HG03280 (cell line): ENCODE measurements around the gene PFKFB4.
"Not testable (repeated sequence)": the region's sequence is repeated elsewhere in the genome, so short reads cannot be mapped to it uniquely, and the experiment has no call there.

ENCODE experiments used
- ATAC-seq: cut with Tn5 transposase; IDR thresholded peaks from one replicate; pipeline ENCODE4 v1.9.1; 2021; ENCODE audit warnings: mild to moderate bottlenecking, moderate library complexity; ENCODE audit not compliant: unreplicated experiment

The PFKFB4 gene

DNA sequence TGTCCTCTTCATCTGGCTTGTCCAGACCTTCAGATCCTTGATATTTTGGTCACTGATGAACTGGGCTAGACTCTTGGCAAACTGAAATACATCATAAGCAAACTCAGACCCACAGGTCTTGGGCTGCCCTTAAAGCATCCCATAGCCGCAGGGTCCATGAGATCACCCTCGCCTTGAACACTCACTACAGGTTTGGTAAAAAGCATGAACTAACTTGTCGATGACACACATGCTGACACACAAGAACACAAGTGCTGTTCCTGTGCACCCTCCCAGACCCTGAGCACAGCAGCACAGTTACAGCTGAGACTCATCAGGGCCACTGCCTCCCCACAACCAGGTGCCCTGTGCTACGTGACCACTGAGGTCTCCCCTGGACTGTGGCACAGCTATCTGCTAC, 21.0 kb downstream of the PFKFB4 start:
- no peak for ATAC-seq

DNA sequence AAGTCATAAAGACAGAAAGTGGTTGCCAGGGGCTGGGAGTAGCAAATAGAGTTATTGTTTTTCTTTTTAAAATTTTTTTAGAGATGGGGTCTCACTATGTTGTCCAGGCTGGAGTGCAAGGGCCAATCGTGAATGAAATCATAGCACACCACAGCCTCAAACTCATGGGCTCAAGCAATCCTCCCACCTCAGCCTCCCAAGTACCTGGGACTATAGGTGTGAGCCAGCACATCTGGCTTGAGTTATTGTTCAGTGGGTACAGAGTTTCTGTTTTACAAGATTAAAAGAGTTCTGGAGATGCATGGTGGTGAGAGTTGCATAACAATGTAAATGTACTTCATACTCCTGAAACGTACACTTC, 23.6 kb downstream of the PFKFB4 start:
- no peak for ATAC-seq

DNA sequence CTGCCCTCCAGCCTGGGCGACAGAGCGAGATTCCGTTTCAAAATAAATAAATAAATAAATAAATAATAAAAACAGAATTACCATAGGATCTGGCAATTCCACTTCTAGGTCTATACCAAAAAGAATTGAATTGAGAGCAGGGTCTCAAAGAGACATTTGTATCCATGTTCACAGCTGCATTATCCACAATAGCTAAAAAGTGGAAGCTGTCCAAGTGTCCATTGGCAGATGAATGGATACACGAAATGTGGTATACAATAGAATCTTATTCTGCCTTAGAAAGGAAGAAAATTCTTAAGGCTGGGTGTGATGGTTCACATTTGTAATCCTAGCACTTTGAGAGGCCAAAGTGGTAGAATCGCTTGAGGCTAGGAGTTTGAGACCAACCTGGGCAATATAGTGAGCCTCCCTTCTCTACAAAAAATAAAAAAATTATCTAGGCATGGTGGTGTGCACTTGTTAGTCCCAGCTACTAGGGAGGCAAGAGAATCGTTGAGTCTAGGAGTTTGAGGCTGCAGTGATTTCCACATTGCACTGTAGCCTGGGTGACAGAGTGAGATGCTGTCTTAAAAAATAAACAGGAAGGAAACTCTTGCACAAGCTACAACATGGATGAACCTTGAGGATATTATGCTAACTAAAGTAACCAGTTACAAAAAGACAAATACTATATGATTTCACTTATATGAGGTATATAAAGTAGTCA, 24.2 kb downstream of the PFKFB4 start:
- no peak for ATAC-seq

DNA sequence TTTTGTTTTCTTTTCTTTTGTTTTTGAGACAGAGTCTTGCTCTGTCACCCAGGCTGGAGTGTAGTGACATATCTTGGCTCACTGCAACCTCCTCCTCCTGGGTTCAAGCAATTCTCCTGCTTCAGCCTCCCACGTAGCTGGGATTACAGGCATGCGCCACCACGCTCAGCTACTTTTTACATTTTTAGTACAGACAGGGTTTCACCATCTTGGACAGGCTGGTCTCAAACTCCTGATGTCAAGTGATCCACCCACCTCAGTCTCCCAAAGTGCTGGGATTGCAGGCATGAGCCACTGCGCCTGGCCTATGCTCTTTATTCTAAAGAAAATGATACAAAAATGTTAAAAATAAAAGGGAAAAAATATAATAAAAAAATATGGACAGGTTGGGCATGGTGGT, 25.9 kb downstream of the PFKFB4 start:
- not testable (repeated sequence) for ATAC-seq

DNA sequence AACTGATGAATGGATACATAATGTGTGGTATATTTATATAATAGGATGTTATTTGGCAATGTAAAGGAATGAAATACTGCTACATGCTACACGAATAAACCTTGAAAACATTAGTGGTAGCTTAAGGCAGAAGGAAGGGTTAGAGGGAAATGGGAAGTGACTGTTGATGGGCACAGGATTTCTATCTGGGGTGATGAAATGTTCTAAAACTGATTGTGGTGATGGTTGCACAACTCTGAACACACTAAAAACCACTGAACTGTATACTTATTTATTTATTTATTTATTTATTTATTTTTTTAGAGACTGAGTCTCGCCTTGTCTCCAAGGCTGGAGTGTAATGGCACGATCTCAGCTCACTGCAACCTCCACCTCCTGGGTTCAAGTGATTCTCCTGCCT, 27.8 kb downstream of the PFKFB4 start:
- no peak for ATAC-seq

DNA sequence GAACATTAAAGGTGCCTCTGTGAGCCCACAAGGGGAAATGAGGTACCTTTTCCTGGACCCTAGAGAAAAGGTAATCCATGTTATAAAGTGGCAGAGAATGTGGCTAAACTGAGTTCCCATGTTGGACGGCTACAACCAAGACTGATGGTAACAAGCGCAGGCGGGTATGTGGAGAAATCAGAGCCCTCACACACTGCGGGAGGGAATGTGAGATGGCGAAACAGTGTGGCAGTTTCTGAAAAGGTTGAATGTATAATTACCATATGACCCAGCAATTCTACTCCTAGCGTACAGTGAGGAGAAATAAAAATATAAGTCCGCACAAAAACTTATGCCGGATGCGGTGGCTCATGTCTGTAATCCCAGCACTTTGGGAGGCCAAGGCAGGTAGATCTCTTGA, 28.6 kb downstream of the PFKFB4 start:
- ATAC-seq: no peak

DNA sequence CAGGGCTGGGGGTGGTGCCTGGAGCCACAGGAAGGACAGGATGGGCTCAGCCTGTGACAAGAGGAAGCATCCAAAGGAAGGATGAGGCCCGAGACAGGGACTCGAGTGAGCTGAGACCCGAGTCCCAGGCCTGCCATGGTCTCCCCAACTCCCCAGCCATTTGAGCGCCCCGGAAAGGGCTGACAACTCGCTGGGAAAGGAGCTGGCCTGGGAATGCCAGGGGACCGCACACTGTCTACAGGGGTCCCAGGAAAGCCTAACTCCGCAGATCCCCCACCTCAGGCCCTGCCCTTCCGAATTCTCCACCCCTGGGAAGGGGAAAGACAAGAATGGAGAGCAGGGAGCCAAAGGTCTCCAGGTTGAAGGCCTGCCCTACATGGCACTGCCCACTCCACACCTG, 31.6 kb downstream of the PFKFB4 start:
- ATAC-seq: no peak

DNA sequence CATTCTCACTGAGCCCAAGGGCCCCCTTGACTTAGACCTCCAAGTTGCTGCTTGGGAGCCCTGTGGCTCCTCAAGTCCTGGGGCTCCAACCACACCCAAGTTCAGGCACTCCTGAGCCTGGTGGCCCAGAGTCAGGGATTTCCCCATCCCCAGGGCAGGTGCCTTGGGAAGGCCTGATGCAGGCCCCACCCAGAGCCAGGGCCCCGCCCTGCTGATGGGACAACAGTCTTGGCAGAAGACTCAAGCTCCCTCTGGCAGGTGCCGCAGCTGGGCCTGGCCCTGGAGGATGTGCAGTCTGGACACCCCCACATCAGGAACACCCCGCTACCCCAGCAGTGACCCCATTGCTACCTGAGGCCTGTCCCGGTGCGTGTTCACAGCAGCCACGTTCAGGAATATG, 35.0 kb downstream of the PFKFB4 start:
- no peak for ATAC-seq

DNA sequence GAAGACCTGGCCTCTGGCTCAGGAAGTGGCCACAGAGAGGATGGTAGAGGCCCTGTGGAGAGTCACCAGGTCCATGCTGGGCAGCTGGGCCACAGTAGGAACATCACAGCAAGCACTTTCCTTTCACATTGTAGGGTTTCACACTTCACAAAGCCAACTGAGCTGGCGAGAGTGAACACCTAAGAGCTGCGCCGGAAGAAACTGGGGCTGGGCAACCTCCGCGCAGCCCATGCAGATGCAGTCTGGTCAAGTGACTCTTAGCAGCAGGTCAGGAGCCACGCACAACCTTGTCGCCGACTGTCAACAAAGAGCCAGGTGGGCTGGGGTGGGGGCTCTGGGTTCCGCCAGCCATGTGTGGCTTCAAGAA, 37.3 kb downstream of the PFKFB4 start:
- no peak for ATAC-seq

DNA sequence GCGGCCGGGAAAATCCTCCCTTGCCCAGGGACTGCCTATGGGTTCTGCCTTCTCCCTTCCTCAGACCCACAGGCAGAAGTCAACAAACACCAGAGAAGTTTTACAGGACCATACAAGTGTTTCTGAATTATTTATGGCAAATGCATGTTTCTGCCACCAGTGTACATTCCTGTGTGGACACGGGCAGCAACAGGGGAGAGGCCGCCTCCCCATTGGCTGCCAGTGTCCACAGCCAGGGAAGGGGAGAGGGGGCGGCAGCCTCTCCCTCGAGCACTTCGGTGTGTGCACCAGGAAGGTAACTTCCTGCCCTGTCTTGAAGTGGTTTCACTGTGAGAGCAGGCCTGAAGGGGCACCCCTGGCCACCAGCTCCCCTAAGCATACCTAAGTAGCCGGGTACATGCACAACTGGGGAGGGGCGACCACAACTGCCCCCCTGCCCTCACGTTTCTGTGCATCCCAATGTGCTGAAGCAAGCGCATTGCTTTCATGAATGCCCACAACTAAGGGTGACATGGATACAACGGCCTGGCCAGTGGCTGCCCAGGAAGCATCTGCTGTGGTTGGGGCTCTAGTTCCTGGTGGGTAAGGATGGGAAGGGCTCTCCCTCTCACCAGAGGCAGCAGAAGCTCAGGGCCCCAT, 37.8 kb downstream of the PFKFB4 start:
- ATAC-seq: no peak

DNA sequence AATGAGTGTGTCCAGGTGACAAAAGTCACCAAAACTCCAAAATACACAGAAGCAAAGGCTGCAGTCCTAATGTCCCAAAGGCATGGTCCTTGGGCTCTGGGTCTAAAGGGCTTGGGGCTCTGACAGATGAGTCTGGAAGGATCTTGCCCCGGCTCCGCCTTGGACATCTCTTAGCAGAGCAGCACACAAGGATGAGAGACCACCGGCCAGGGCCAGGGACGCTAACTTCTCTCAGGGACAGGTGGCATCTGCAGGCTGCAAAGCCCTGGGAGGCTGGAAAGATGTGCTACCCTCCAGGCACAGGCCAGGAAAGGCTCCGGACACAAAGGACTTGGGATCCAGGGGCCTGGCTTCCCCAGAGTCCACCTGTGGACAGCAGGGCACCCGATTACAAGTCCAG, 38.5 kb downstream of the PFKFB4 start:
- no peak for ATAC-seq

DNA sequence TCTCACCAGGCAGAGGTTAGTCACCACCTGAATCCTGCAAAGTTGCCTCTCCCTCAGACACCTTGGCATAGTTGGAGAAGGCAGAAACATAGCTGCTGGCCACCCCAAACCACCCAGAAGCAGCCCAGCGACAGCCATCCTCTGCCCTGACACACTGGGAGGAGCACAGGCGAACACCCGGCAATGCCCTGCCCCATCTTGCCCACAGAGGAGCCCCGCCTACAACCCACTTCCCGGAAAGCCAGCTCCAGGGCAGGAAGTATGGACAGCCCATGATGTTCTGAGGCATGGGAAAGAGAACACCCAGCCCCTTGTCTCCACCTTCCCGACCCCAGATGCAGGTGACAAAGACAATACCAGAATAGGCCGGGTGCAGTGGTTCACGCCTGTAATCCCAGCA, 40.0 kb downstream of the PFKFB4 start:
- ATAC-seq: no peak

DNA sequence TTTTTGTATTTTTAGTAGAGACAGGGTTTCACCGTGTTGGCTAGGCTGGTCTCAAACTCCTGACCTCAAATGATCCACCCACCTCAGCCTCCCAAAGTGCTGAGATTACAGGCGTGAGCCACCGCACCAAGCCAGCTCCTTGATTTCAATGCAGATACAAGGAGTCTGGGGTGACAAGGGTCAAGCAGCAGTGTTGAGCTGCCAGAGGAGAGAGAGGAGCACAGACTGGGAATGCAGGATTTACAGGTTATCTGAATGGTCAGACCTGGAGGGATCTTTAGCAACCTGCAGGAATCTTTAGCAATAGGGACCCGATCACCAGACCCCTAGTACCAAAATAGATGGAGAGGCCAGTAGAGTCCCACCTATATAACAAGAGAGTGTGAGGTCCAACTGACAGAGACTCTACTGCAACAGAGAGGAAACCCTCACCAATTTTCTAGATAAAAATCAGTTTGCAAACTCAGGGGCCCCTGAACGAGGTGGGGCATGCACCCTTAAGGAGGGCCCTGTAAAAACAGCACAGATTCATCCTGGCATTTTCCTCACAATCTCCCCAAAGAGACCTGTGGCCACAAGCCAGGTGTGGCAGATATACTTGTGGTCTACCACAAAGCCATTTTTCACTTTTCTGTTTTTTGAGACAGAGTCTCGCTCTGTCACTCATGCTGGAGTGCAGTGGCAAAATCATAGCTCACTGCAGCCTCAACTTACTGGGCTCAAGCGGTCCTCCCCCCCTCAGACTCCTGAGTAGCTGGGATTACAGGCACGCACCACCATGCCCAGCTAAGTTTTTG, 42.0 kb downstream of the PFKFB4 start:
- ATAC-seq: no peak

DNA sequence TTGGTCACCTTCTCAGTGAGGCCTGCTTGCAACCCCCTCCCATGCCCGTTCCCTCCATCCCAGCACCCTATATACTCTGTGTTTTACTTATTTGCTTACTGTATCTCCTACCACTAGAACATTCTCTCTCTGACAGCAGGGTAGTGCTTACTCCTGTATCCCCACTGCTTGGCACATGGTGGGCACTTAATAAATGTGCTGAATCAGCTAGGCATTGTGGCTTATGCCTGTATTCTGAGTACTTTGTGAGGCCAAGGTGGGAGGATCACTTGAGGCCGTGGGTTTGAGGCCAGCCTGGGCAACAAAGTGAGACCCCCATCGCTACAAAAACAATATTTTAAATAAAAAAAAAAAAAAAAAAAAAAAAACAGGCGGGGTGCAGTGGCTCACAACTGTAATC, 45.1 kb downstream of the PFKFB4 start:
- ATAC-seq: no peak

DNA sequence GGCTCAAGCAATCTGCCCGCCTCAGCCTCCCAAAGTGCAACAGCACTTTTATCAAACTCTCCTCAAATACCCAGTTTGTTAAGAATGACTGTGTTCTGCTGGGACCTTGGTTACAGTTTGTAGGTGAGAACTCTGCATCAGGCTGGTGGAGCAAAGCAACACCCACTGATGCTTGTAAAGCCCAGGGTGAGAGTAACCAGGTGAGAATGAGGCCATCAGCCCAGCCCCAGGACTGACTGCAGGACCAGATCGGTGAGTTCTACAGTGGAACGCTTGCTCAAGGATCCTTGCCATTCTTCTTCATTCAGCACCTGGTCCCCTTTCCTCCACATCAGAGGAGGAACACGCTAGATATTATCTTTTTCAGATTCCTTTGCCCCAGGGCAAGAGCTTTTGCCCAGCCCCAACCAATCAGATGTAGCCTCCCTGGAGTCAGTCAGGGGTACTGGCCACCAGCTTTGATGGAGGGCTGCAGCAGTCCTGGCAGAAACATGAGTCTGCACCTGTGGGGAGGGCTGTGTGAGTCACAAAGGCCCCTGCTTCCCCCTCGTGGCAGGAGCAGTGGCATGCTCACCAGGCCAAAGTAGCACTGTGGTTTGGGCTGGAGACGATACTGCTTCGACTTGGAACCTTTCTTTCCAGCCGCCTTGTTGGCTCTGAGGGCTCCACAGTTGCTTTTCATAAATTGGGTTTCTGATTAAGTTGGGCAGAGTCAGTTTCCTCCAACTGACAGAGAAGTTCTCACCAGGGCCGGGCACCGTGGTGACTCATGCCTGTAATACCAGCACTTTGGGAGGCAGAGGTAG, 49.1 kb downstream of the PFKFB4 start:
- ATAC-seq: no peak

DNA sequence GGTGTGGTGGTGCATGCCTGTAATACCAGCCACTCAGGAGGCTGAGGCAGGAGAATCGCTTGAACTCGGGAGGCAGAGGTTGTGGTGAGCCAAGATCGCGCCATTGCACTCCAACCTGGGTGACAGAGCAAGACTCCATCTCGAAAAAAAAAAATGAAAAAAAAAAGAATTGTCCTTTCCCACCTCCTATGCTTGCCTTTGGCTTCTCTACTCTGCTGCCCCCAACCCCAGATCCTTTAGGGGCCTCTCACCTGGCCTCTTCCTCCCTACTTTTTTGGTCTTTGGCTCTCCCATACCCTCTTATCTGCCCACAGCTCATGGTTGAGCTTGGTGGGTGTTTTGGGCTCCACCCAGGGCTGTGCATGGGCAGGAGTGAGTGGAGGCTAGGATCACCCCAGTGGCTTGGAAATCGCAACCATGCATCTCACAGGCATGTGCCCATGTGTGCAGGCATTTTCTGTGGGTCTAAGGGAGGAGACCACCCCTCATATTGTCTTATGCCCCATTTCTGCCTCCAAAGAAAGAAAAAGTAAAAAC, 50.6 kb downstream of the PFKFB4 start:
- ATAC-seq: no peak

DNA sequence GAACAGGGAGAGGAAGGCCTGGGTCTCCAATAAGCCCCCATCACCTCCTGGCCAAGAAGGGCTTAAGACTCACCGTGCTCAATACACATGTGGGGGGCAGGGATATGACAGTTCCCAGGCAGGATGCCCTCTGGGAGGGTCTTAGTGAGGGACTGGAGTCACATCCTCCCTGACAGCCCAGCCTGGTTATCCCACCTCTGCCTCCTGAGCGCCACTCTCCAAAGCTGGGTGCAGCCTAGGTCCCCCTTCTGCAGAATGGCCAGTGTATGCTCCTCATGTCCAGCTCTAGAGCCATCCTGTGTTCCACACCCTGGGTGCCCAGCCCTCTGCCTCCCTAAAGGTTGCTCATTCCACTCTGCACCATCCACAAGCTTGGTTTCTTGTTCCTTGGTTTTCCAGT, 51.5 kb downstream of the PFKFB4 start:
- no peak for ATAC-seq

DNA sequence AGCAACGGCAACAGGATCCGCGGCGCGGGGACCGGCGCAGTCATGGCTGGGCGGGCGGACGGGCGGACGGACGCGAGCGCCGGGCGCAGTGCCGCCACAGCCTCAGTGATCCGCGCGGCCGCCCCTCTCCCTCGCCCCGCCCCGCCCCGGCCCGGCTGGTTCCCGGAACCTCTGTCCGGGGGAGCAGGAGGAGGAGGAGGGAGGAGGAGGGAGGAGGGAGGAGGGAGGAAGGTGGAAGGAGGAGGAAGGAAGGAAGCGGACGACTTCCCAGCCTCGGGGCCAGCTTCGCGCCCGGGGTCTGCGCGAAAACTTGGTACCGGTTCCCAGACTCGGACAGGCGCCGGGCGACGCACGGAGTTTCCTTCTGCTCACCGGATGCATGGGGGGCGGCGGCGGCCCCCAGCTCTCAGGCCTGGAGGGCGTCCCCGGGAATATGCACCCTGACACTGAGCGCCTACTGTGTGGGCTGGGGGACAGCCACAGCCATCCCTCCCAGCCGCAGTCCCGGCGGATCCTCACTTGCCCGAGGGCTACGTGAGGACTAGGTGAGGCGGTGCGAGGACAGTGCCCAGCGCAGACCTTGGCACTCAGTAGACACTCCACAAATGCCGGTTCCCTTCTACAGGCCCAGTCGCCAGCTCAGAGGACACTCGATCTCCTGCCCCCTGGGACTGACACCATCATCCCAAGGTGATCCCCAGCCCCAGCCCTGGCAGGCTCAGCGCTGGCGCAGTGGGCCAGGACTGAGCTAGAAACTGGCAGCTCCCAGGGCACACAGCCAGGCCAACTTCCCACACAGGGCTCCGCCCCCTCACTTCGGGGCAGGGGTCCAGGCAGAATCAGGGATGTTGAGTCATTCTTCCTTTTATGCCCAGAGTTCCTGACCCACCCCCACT, 52.3 kb downstream of the PFKFB4 start, which contains the start of gene SHISA5:
SHISA5 (minus strand) TSS at position 124 of the 896 bp plus-strand sequence; CDS start at position 44, 80 bp downstream.
- ATAC-seq: no peak

DNA sequence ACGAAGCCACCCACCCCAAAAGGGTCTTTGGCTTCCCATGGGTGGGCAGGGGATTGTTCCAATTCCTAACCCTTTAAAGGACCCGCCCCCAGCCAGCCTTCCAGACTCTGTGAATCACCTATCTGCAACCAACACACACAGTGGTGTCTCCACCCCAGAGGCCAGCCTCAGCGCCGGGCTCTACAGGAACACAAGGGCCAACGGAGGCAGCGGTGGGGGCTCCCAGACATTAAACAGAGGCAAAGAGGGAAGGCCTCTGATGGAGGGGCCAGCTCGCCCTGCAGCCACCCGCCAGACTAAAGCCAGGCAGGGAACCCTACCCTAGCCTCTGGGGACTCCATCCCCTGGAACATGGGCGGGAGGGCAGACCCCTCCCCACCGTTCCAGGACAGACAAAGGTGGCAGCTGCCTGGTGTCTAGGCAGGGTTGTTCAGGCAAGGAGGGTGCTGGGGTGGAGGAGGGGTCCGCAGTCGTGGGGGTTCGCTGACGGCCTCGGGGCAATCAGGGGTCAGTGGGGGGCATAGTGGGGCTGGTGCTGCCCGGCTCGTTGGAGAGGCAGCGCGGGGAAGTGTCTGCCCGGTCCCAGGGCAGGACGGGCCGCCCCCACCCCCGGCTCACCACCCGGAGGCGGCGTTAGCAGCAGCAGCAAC, 53.1 kb downstream of the PFKFB4 start:
- ATAC-seq: no peak
